Measurements from ENCODE around the gene KCNE4.

Gene KCNE4

GRCh38 chr2:223083402-223084070 is 31.5 kb downstream of the KCNE4 start:
- in situ Hi-C loops (cut with HindIII; ENCODE audit: low sequenced_read_pairs) = no loop called here

- in situ Hi-C loops (cut with HindIII; ENCODE audit: low sequenced_read_pairs) = no loop called here
Measured at GRCh38 chr2:223084873-223085272, 32.9 kb downstream of the KCNE4 start.

DNA sequence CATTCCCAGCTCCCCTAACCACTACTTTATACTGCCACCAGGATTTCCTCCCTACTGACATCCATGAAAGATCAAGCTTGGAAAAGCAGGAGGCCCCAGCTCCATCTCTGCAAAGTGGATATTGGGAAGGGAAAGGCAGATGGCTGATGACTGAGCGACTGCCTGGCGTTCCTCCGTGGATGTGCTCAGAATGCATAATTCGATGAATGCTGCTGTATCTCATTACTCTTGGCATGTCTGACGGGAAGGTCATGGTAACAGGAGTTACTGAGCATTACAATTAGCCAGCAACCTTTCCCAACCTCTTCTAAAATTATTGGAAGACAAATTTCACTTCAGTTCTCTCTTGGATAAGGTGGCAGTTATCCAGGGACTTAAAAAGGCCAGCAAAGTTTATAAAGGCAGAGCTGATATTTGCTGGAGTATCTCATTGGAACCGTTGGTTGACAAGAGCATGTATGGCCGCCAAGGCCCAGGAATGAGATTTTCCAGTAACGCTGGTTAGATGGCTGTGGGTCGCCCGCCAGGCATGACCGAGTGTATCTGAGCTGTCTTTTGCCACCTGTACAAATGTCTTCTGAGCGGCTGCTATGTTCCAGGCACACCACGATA is 34.5 kb downstream of the KCNE4 start:
- in situ Hi-C loops (cut with HindIII; ENCODE audit: low sequenced_read_pairs) = no loop called here

DNA sequence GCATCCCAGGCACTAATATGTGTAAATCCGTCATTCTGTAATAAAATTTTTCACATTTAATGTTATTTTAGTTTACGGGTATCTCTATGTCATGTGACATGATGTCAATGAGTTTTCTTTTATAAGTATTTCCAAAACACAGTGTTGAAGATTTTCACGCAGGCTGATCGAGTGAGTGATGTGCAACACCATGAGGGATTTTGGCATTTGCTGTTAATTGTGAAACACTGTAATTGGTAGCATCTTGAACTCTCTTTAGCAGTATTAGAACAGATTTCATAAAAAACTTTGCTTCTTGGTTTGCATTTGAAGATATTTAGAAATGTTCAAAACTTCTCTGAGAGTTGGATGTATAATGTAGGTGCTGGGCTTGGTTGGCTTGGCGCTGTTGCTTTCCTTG is 35.5 kb downstream of the KCNE4 start:
- in situ Hi-C loops (cut with HindIII; ENCODE audit: low sequenced_read_pairs) = no loop called here

- in situ Hi-C loops (cut with HindIII; ENCODE audit: low sequenced_read_pairs) = no loop called here
Measured at GRCh38 chr2:223088866-223089265, 36.9 kb downstream of the KCNE4 start.

DNA sequence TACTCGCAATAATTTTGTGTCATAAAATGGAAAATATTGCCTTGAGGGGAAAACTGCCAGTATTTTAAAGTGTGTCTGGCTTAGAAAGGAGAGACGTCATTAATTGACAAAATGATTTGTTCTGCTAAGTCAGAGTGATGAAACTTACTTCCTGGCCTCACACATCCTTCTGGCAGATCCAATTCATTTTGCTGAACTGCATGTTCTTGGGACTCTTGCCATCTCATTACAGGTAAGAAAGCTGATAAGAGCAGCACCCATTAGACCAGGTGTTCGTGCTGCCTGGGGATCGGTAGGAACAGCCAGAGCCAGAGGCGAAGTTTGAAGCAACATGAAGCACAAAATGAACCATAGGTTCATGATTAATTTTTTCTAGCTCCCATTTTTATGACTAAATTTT is 38.0 kb downstream of the KCNE4 start:
- in situ Hi-C loops (cut with HindIII; ENCODE audit: low sequenced_read_pairs) = no loop called here

GRCh38 chr2:223090540-223091235 is 38.7 kb downstream of the KCNE4 start:
- in situ Hi-C loops (cut with HindIII; ENCODE audit: low sequenced_read_pairs) = no loop called here

DNA sequence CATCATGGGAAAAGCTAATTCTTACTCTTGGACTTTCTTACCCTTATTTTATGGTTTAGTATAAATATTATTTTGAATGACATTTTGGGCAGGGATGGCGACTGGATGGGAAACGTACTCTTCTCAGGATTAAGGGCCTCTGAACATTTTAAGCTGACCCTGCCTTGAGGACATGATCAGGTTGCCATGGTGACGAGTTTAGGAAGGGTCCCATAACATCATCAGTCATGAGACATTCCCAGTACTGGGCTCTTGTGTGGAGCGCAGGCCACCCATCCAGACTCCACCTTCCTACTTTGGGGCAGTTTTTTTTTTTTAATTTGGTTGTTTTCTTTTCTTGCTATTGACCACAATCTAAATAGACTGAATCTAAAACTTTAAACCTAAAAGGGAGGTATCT is 40.7 kb downstream of the KCNE4 start:
- in situ Hi-C loops (cut with HindIII; ENCODE audit: low sequenced_read_pairs) = no loop called here

GRCh38 chr2:223093436-223094241 is 41.6 kb downstream of the KCNE4 start:
- in situ Hi-C loops (cut with HindIII; ENCODE audit: low sequenced_read_pairs) = no loop called here

DNA sequence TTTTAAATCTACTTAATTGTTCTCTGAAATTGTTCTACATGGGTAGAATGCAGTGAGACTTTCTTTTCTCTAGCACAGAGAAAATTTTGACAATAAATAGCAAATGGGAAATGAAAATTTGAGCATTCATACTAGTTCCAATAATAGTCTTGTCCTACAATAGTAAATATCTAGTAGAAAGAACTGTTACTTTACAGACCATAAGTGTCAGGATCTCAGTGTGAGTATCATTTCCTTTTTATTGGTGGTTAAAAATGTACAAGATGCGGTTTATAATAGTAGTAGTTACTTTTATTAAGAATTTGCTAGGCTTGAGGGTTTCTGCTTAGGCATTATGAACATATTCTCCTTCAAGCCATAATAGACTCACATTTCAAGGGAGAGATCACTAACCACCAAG is 43.2 kb downstream of the KCNE4 start:
- in situ Hi-C loops (cut with HindIII; ENCODE audit: low sequenced_read_pairs) = no loop called here

DNA sequence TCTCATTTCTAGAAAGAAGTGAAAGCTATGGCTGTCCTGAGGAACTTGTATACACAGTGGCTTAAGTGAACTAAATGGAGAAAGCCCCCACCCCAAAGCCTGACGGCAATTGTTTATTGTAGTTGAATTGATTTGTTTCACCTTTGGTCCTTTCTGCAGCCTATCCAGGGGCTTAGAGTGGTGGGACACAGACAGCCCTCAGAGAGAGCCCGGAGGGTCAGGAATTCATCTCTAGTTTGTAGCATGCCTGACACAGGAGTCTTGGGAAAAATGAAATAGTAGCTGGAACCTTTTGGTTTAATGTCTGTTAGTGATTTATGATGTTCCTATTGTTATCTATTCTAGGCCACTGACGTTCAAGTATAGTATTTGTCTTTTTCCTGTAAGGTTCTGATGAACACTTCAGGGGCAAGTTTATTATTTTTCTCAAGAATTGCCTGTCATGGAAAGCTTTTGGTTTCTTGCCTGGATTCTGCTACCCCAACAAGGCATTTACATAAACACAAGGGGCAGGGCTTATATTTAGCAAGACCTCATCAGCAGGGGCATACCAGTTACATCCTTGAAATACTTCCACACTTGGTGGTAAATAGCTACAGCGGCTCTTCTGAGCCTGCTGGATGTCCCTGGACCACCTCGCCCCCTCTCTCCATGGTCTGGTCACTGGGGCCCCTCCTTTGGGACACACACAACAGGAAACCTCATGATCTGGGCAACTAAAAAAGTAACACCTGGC is 44.4 kb downstream of the KCNE4 start:
- in situ Hi-C loops (cut with HindIII; ENCODE audit: low sequenced_read_pairs) = no loop called here

- in situ Hi-C loops (cut with HindIII; ENCODE audit: low sequenced_read_pairs) = no loop called here
Measured at GRCh38 chr2:223097888-223098383, 45.9 kb downstream of the KCNE4 start.

DNA sequence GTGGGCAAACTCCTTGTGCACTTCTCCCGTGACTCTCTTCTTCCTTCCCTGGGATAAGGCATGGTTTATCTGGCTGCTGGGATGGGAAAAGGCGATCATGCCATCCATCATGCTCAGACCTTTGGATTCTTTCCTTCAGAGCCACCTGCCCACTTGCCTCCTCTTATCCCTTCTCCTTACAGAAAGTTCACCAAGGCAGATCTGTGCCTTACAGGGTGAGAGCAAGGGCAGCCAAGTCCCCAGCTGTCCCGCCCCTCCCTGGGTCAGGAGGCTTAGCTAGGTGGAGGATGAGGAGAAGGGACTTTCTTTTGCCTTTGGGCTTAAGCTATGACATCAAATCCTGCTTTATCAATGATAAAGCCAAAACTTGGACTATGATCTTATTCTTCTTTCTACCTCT is 47.6 kb downstream of the KCNE4 start:
- in situ Hi-C loops (cut with HindIII; ENCODE audit: low sequenced_read_pairs) = no loop called here

- in situ Hi-C loops (cut with HindIII; ENCODE audit: low sequenced_read_pairs) = loop anchor here (5.0 kb wide), 1 partner anchor 128 kb away; no protein-coding TSS in a partner anchor
Measured at GRCh38 chr2:223100061-223100511, 48.1 kb downstream of the KCNE4 start.

DNA sequence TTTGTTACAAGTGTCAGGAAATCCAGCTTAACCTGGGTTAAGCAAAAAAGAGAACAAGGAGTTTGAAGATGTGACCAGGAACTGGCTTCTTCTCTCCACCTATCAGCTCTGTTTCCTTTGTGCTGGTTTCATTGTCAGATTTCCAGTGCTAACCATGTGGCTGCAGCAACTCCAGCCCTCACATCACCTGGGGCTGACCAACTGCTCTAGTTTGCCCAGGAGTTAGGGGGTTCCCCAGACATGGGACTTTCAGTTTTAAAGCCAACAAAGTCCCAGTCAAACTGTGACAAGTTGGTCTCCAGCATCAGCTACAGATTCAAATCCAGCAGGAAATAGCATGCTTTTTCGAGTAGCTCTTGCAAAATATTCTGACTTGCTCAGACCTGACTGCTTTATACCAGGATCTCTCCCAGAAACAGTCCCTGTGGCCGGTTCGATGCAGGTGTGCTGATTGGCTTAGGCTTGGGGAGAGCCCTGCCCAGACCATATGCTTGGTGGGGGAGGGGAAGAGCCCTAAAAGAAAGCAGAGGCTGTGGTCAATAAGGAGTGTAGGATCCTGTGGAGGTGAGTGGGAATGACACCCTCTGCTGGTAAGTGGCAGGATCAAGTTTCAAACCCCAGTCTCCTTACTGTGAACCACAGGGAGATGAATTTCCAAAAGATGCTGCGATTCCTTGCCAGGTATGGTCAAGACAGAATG is 49.5 kb downstream of the KCNE4 start:
- in situ Hi-C loops (cut with HindIII; ENCODE audit: low sequenced_read_pairs) = loop anchor here (5.0 kb wide), 1 partner anchor 129 kb away; no protein-coding TSS in a partner anchor

DNA sequence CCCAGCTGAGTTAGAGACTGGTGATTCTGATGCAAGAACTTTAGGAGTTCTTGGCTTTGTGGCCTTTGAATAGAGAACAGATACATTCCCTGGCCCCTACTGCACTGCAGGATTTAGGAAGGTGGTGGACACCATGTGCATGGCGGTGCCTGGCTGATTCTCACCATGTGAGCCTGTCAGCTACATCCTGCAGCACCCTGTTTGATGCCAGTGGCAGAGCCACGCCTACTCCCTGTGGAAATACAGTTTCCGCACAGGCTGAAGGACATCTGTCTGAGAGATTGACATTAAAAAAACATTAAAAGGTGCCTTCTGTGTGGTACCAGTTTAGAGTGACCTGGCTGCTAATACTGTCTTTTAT is 50.0 kb downstream of the KCNE4 start:
- in situ Hi-C loops (cut with HindIII; ENCODE audit: low sequenced_read_pairs) = loop anchor here (5.0 kb wide), 1 partner anchor 130 kb away; no protein-coding TSS in a partner anchor

GRCh38 chr2:223102450-223102849 is 50.5 kb downstream of the KCNE4 start:
- in situ Hi-C loops (cut with HindIII; ENCODE audit: low sequenced_read_pairs) = loop anchor here (5.0 kb wide), 1 partner anchor 130 kb away; no protein-coding TSS in a partner anchor

GRCh38 chr2:223104336-223105132 is 52.5 kb downstream of the KCNE4 start:
- in situ Hi-C loops (cut with HindIII; ENCODE audit: low sequenced_read_pairs) = loop anchor here (5.0 kb wide), 1 partner anchor 132 kb away; no protein-coding TSS in a partner anchor

All from DLD1 (cell line).